Left lobe of liver (tissue), 2 donors: ENCODE measurements around the gene PPP1R2. TPM values are rescaled to one million over a fixed set of nuclear protein-coding genes. Genes with fewer than 3 reads are reported as not detected.

Experiments used
- ATAC-seq: fragments of 200-7000 bp; cut with Tn5 transposase; one replicate; pipeline ENCODE4 v1.9.1; 2020; ENCODE audit warnings: mild to moderate bottlenecking, moderate library complexity
- DNase-seq: peaks from one replicate; pipeline ENCODE4 v3.0.0-alpha.2; 2020; ENCODE audit warnings: low spot score
- total RNA-seq: library from RNA; stranded (reverse); gene quantifications from one replicate; pipeline ENCODE4 v1.2.1, GENCODE V29; 2021
- donor health status: DM: no; HTN: no; CAD: no; lungs with moderate emphysema.
- donor health status: DM: no; HTN: yes; CAD: no.

Gene PPP1R2
- total RNA-seq, 1 donor from 2014 or later, result 11.8 TPM

DNA sequence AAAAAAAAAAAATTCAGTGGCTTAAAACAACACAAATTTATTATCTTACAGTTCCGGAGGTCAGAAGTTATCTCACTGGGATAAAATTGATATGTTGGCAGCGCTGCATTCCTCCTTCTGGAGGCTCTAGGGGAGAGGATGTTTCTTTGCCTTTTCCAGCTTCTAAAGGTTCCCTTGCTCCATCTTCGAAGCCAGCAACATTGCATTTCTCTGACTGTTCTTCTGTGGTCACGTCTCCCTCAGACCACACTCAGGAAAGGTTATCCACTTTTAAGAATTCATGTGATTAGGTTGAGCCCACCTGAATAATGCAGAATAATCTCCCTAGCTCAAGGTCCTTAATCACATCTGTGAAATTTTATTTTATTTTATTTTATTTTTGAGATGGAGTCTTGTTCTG, 76.9 kb downstream of the PPP1R2 start:
- DNase-seq, result no peak

More for the DNA sequence above, 76.9 kb downstream of the PPP1R2 start:
- ATAC-seq, result no peak

Other genes starting within 250 kb of the PPP1R2 start
- 13.2 TPM for gene ACAP2, start 100.3 kb downstream of the PPP1R2 start, total RNA-seq
- gene APOD, start 40.6 kb upstream of the PPP1R2 start, total RNA-seq, result 0.25 TPM
- gene MUC20, start 177.7 kb upstream of the PPP1R2 start, total RNA-seq, result 29.6 TPM